GM23248 (cell line): ENCODE data around the gene BIK. TPM values are rescaled to one million over a fixed set of nuclear protein-coding genes. Genes with fewer than 3 reads are reported as not detected.

Source experiments
- DNase-seq: peaks from one replicate; pipeline ENCODE4 v3.0.0-alpha.2; 2015
- H2AFZ ChIP-seq: fragments of 200-600 bp; sonication (generic); 2 replicates; pipeline ENCODE4 v1.6.1; 2016; ENCODE audit warnings: antibody characterized with exemption
- H3F3A ChIP-seq: fragments of 200-600 bp; sonication (generic); 2 replicates; pipeline ENCODE4 v1.6.1; 2016; ENCODE audit warnings: mild to moderate bottlenecking, antibody characterized with exemption, mixed run types; ENCODE audit not compliant: insufficient read depth
- H3K27ac ChIP-seq: fragments of 200-600 bp; sonication (generic); 2 replicates; pipeline ENCODE4 v1.5.1; 2016; ENCODE audit warnings: mild to moderate bottlenecking
- H3K27me3 ChIP-seq: fragments of 200-600 bp; sonication (generic); replicated peaks from 2 replicates; pipeline ENCODE4 v1.6.1; 2016; ENCODE audit warnings: mild to moderate bottlenecking; ENCODE audit not compliant: insufficient read depth
- H3K36me3 ChIP-seq: fragments of 200-600 bp; sonication (generic); 2 replicates; pipeline ENCODE4 v1.6.1; 2016; ENCODE audit warnings: low read depth, mild to moderate bottlenecking
- H3K4me1 ChIP-seq: fragments of 200-600 bp; sonication (generic); 2 replicates; pipeline ENCODE4 v1.6.1; 2016; ENCODE audit warnings: mild to moderate bottlenecking; ENCODE audit not compliant: insufficient read depth
- H3K4me2 ChIP-seq: fragments of 200-600 bp; sonication (generic); one replicate; pipeline ENCODE4 v1.6.1; 2016; ENCODE audit warnings: mild to moderate bottlenecking; ENCODE audit not compliant: unreplicated experiment
- H3K4me3 ChIP-seq: fragments of 200-600 bp; sonication (generic); 2 replicates; pipeline ENCODE4 v1.5.1; 2016; ENCODE audit warnings: mild to moderate bottlenecking
- H3K79me2 ChIP-seq: fragments of 200-600 bp; sonication (generic); 2 replicates; pipeline ENCODE4 v1.6.1; 2016; ENCODE audit warnings: mild to moderate bottlenecking; ENCODE audit not compliant: insufficient read depth
- H3K9ac ChIP-seq: fragments of 200-600 bp; sonication (generic); 2 replicates; pipeline ENCODE4 v1.6.1; 2016; ENCODE audit warnings: mild to moderate bottlenecking
- H3K9me2 ChIP-seq: fragments of 200-600 bp; sonication (generic); 2 replicates; pipeline ENCODE4 v1.6.1; 2016; ENCODE audit warnings: mixed run types, mild to moderate bottlenecking, moderate library complexity; ENCODE audit not compliant: insufficient read depth
- H3K9me3 ChIP-seq: fragments of 200-600 bp; sonication (generic); one replicate; pipeline ENCODE4 v1.6.1; 2017; ENCODE audit warnings: low read depth
- H4K20me1 ChIP-seq: fragments of 200-600 bp; sonication (generic); 2 replicates; pipeline ENCODE4 v1.6.0; 2016; ENCODE audit not compliant: insufficient read depth
- EZH2 ChIP-seq: fragments of 200-600 bp; sonication (generic); IDR thresholded peaks from 2 replicates; pipeline ENCODE4 v1.6.1; 2018; ENCODE audit warnings: antibody characterized with exemption, mild to moderate bottlenecking; ENCODE audit not compliant: insufficient read depth, poor library complexity, severe bottlenecking
- EZH2phosphoT487 ChIP-seq: fragments of 200-600 bp; sonication (generic); IDR thresholded peaks from 2 replicates; pipeline ENCODE4 v1.6.1; 2018; ENCODE audit warnings: antibody characterized with exemption, moderate library complexity, mild to moderate bottlenecking, low read depth; ENCODE audit not compliant: insufficient read depth
- WGBS, 2 experiments: methylation state at CpG; one replicate each; pipeline ENCODE4 v1.1.6; 2015 to 2017; ENCODE audit warnings: low lambda C conversion rate in 2 of 2, low coverage in 1 of 2; ENCODE audit errors: missing lambda C conversion rate in 2 of 2; 5-methylcytosine and 5-hydroxymethylcytosine counted together
- in situ Hi-C: fragments of 300-500 bp; cut with MboI; formaldehyde crosslinking; loops from 2 replicates; pipeline ENCODE4 v1.15.0; 2020
- polyA plus RNA-seq: library from polyadenylated mRNA; unstranded; fragments of >200 nt; fragmentation: Nextera tagmentation; extraction: Ambion mirVana; gene quantifications from 2 replicates; pipeline ENCODE4 v1.2.1, GENCODE V29; 2016
- total RNA-seq: library from RNA; depleted of rRNA; stranded (reverse); fragments of >200 nt; shearing (Covaris generic); gene quantifications from 2 replicates; pipeline ENCODE4 v1.2.3, GENCODE V29; 2014

BIK gene
- total and polyA plus RNA-seq, 2 experiments from 2014 or later = not detected

GRCh38 chr22:43169310-43170130 is 59.0 kb downstream of the BIK start:
- WGBS, 2 experiments = 91 to 92% methylated on average over 22 to 23 of the region's 23 CpGs

GRCh38 chr22:43170131-43170480 is 59.6 kb downstream of the BIK start:
- Histone ChIP-seq H3K27ac (no peak overlapping the region), H3K9ac (no peak overlapping the region), H3K4me3 (no peak overlapping the region), H3K36me3 (no peaks in the 10 kb centered on the region; the same call in 1 of the 2 replicates), H3K4me1 (no peaks in the 10 kb centered on the region), H3K27me3 (no peaks in the 10 kb centered on the region), H3K79me2 (no peaks in the 10 kb centered on the region), H4K20me1 (no peaks in the 10 kb centered on the region), H3K4me2 (no peak overlapping the region), H3K9me3 (no peaks in the 10 kb centered on the region), H2AFZ (no peak overlapping the region), H3F3A (no peaks in the 10 kb centered on the region), H3K9me2 (no peaks in the 10 kb centered on the region)
- DNase-seq = no peak
- in situ Hi-C loops = no loop called here
- 91 to 93% methylated on average over 9 of the region's 9 CpGs for WGBS, 2 experiments
- no peak for TF ChIP-seq EZH2
- TF ChIP-seq EZH2phosphoT487 = no peak

More at GRCh38 chr22:43169310-43170130, 59.0 kb downstream of the BIK start:
- no peak overlapping the region for H2AFZ ChIP-seq
- no peaks in the 10 kb centered on the region for H4K20me1 ChIP-seq
- no peak for TF ChIP-seq EZH2
- no peak for TF ChIP-seq EZH2phosphoT487
- H3K79me2 ChIP-seq = no peaks in the 10 kb centered on the region
- H3K27me3 ChIP-seq = no peaks in the 10 kb centered on the region
- H3K4me2 ChIP-seq = no peak overlapping the region
- H3K9ac ChIP-seq = no peak overlapping the region
- H3K9me2 ChIP-seq = no peaks in the 10 kb centered on the region
- H3K4me1 ChIP-seq = no peaks in the 10 kb centered on the region
- no peak for DNase-seq
- H3K36me3 ChIP-seq = no peaks in the 10 kb centered on the region; the same call in 1 of the 2 replicates
- no peak overlapping the region for H3K27ac ChIP-seq
- H3K4me3 ChIP-seq = no peak overlapping the region
- no peaks in the 10 kb centered on the region for H3K9me3 ChIP-seq
- no peaks in the 10 kb centered on the region for H3F3A ChIP-seq
- in situ Hi-C loops = no loop called here

GRCh38 chr22:43171019-43171491 is 60.5 kb downstream of the BIK start:
- Histone ChIP-seq H3K9ac (no peak overlapping the region), H3F3A (no peaks in the 10 kb centered on the region), H4K20me1 (no peaks in the 10 kb centered on the region), H3K27ac (no peak overlapping the region), H3K36me3 (no peaks in the 10 kb centered on the region; the same call in 1 of the 2 replicates), H2AFZ (no peak overlapping the region), H3K4me2 (no peak overlapping the region), H3K79me2 (no peaks in the 10 kb centered on the region), H3K4me1 (no peaks in the 10 kb centered on the region), H3K9me2 (no peaks in the 10 kb centered on the region), H3K27me3 (no peaks in the 10 kb centered on the region), H3K9me3 (no peaks in the 10 kb centered on the region), H3K4me3 (no peak overlapping the region)
- 84 to 89% methylated on average over 14 of the region's 14 CpGs for WGBS, 2 experiments
- no peak for DNase-seq
- TF ChIP-seq EZH2phosphoT487 (no peak), EZH2 (no peak)
- in situ Hi-C loops = no loop called here

GRCh38 chr22:43171607-43172006 is 61.1 kb downstream of the BIK start:
- Histone ChIP-seq H3K36me3 (no peaks in the 10 kb centered on the region; the same call in 1 of the 2 replicates), H3F3A (no peaks in the 10 kb centered on the region), H3K27me3 (no peaks in the 10 kb centered on the region), H3K4me1 (no peaks in the 10 kb centered on the region), H3K9me3 (no peaks in the 10 kb centered on the region), H4K20me1 (no peaks in the 10 kb centered on the region), H3K4me2 (no peak overlapping the region), H3K9ac (no peak overlapping the region), H3K4me3 (no peak overlapping the region), H3K79me2 (no peaks in the 10 kb centered on the region), H2AFZ (no peak overlapping the region), H3K27ac (no peak overlapping the region), H3K9me2 (no peaks in the 10 kb centered on the region)
- in situ Hi-C loops = no loop called here
- 88 to 92% methylated on average over 11 to 12 of the region's 12 CpGs for WGBS, 2 experiments
- DNase-seq = no peak
- no peak for TF ChIP-seq EZH2phosphoT487
- TF ChIP-seq EZH2 = no peak
